Measurements from ENCODE around the gene ANKRD29.

Gene ANKRD29

DNA sequence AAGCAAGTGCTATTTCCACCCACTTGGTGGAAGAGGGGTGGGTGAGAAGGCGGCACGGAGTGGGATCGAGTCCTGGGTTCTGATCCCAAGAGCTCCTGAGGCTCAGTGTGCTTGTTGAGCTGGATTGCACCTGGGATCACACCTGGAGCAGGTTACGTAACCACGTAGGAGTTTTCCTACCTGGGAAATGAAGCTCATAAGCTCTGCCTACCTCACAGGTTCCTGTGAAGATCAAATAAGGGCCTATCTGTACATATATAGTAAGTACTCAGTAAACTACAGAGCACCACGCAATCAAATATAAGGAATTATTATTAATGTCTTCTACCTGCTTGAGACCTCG, 87.4 kb downstream of the ANKRD29 start:
- no peak overlapping the region for H3K4me3 ChIP-seq (replicated peaks; ENCODE audit: low read depth, low read length)
- H3K36me3 ChIP-seq (ENCODE audit: control insufficient read depth, insufficient read depth, low read length): peaks cover 2% of the 10 kb centered on the region
- H3K27me3 ChIP-seq (replicated peaks; ENCODE audit: control insufficient read depth, insufficient read depth, low read length): no peaks in the 10 kb centered on the region
- no peak for DNase-seq (ENCODE audit: extremely low read depth, insufficient read length)
- TF ChIP-seq, protein P1, sequence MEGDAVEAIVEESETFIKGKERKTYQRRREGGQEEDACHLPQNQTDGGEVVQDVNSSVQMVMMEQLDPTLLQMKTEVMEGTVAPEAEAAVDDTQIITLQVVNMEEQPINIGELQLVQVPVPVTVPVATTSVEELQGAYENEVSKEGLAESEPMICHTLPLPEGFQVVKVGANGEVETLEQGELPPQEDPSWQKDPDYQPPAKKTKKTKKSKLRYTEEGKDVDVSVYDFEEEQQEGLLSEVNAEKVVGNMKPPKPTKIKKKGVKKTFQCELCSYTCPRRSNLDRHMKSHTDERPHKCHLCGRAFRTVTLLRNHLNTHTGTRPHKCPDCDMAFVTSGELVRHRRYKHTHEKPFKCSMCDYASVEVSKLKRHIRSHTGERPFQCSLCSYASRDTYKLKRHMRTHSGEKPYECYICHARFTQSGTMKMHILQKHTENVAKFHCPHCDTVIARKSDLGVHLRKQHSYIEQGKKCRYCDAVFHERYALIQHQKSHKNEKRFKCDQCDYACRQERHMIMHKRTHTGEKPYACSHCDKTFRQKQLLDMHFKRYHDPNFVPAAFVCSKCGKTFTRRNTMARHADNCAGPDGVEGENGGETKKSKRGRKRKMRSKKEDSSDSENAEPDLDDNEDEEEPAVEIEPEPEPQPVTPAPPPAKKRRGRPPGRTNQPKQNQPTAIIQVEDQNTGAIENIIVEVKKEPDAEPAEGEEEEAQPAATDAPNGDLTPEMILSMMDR (IDR thresholded peaks at IDR 0.05; ENCODE audit: insufficient read depth, low read length, poor library complexity, severe bottlenecking): no peak

DNA sequence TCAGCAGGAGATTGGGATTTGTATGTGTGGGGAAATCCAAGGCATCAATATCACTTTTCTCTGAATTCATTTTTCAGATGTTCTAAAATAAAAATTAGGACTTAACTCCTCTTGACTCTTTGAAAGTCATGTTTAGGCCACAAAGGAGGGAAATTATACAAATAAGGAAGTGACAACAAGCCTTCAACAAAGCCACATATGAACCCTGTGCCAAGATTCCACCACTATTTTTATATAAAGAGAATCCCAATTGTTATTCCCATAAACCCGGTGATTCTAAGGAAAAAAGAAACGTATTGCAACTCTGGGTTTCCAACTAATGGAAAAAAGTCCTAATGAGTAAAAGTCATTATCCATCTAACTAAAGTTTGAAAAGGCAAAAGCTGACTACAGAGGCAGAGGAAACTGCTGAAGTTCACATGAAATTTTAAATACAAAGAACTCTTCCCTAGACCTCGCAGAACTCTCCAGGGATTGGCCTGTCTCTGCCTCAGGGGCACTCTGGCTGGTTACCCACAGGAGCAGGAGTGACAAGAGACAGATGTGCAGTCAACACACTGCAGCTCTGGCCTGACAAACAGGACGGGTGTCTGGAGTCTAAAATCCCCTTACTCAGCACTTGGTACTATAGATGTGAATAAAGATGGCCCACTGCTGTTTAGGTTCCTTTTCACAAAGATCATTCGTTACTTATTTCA, 88.0 kb downstream of the ANKRD29 start:
- Histone ChIP-seq H3K27me3 (replicated peaks; ENCODE audit: control insufficient read depth, insufficient read depth, low read length) (no peaks in the 10 kb centered on the region), H3K36me3 (ENCODE audit: control insufficient read depth, insufficient read depth, low read length) (peaks cover 2% of the 10 kb centered on the region), H3K4me3 (replicated peaks; ENCODE audit: low read depth, low read length) (no peak overlapping the region)
- TF ChIP-seq, protein P1 (IDR thresholded peaks at IDR 0.05; ENCODE audit: insufficient read depth, low read length, poor library complexity, severe bottlenecking): no peak
- DNase-seq (ENCODE audit: extremely low read depth, insufficient read length): no peak

DNA sequence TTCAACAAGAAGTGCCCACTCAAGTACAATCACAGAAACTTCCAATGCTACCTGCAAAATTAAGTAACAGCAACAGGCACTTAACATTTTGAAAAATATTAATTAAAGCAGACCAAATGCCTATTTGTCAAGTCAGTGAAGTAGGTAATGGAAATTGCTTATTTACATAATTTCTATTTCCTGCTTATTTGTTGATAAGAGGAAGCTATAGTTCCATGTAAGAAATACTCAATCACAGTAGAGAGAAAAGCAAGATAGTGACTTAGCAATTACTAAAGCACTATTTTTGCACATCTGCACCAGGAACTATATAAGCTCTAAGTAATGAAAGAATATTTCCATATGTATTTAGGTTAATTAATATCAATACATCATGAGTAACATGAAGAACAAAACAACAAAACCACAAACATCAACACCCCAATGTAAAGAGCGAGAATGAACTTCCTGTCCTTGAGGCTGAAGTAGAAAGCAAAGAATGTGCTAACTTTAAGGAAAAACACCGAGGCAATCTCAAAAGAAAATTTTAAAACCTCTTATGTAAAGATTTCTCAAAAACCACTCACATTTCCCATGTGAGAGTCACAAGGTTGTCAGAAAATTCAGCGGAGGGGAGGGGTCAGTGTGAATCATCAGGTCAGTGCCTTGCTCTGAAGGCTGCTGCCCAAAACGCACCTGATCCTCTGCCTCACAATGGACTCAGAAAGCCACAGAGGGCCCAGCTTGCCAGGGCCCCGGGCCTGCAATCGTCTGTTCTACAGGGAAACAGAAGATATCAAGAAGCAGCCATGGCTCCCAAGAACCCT, 88.9 kb downstream of the ANKRD29 start:
- Histone ChIP-seq H3K36me3 (ENCODE audit: control insufficient read depth, insufficient read depth, low read length) (peaks cover 2% of the 10 kb centered on the region), H3K4me3 (replicated peaks; ENCODE audit: low read depth, low read length) (no peak overlapping the region), H3K27me3 (replicated peaks; ENCODE audit: control insufficient read depth, insufficient read depth, low read length) (no peaks in the 10 kb centered on the region)
- TF ChIP-seq, protein P1 (IDR thresholded peaks at IDR 0.05; ENCODE audit: insufficient read depth, low read length, poor library complexity, severe bottlenecking): no peak
- no peak for DNase-seq (ENCODE audit: extremely low read depth, insufficient read length)

DNA sequence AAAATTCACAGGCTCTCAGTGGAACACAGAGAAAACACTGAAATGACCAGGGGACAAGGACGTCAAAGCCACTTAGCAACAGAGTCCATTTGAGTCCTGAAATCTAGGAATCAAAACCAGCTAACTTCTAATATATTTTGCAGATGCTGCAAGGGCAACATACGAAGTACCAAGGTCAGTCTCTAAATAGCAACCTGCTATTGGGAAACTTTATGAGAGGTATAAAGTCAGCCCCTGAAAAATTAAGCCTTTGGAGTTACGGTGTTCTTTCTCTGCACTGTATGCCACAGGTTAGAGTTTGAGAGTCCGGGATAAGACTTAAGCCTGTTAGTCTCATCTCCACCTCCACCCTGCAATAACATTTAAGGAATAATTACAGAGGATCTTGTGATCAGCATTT, 89.7 kb downstream of the ANKRD29 start:
- no peak for DNase-seq (ENCODE audit: extremely low read depth, insufficient read length)
- TF ChIP-seq, protein P1 (IDR thresholded peaks at IDR 0.05; ENCODE audit: insufficient read depth, low read length, poor library complexity, severe bottlenecking): no peak
- Histone ChIP-seq H3K36me3 (ENCODE audit: control insufficient read depth, insufficient read depth, low read length) (peaks cover 5% of the 10 kb centered on the region), H3K4me3 (replicated peaks; ENCODE audit: low read depth, low read length) (no peak overlapping the region), H3K27me3 (replicated peaks; ENCODE audit: control insufficient read depth, insufficient read depth, low read length) (no peaks in the 10 kb centered on the region)

DNA sequence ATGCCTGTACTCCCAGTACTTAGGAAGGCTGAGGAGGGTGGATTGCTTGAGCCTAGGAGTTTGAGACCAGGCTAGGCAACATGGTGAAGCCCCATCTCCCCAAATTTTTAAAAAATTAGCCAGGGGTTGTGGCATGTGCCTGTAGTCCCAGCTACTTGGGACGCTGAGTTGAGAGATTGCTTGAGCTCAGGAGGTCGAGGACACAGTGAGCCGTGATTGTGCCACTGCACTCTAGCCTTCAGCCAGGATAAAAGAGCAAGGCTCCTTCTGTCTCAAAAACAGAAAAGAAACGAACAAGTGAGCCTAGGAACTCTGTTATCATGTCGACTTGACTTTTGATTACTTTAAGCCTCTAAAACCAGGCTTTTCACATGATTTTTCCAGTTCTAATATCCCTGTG, 90.1 kb downstream of the ANKRD29 start:
- peaks cover 5% of the 10 kb centered on the region for H3K36me3 ChIP-seq (ENCODE audit: control insufficient read depth, insufficient read depth, low read length)
- no peak for DNase-seq (ENCODE audit: extremely low read depth, insufficient read length)
- no peak overlapping the region for H3K4me3 ChIP-seq (replicated peaks; ENCODE audit: low read depth, low read length)
- no peaks in the 10 kb centered on the region for H3K27me3 ChIP-seq (replicated peaks; ENCODE audit: control insufficient read depth, insufficient read depth, low read length)
- TF ChIP-seq, protein P1 (IDR thresholded peaks at IDR 0.05; ENCODE audit: insufficient read depth, low read length, poor library complexity, severe bottlenecking): no peak
